HG03469 (cell line): ENCODE results near the gene BMPR1B.

Source experiments
- ATAC-seq: cut with Tn5 transposase; IDR thresholded peaks from one replicate; pipeline ENCODE4 v1.9.1; 2021; ENCODE audit warnings: mild to moderate bottlenecking, moderate library complexity, moderate number of reproducible peaks; ENCODE audit not compliant: unreplicated experiment

Gene BMPR1B

DNA sequence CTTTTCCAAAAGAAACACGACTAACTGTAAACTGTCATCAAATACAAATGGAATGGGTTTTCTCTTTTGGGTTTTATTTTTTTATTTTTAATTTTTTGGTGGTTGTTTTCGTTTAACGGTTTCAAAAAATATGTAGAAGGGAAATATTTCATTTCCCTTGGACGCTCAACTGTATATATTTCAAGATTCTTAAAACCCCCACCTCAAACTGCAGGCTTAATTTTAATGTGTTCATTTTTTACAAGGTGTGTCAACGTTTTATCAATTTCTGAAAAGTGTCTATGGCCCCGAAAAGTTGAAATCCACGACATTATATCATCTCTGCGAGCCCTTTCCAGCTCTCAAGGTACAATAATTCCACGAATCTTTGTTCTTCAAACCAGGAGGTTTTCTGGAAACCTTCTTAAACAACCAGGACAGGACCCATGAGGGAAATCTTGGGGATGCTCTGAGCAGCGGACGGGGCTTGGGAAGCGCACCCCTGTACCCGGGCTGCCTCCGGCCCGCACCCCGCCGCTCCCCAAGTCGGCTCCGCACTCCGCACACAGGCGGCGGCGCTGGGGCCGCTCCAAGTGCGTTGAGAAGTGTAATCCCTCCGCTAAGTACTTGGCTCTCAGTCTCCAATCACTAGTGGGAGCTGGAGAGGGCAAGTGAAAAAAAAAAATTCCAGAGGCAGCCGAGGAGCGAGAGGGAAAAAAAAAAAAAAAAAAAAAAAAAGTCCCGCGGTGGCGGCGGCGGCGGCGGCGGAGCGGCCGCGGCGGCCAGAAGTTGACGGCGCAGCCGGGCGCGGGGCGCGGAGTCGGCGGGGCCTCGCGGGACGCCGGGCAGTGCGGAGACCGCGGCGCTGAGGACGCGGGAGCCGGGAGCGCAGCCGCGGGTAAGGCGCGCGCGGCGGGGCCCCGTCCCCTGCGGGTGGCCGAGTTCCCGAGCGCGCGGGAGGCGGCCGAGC, at the start of gene BMPR1B:
Gene BMPR1B, plus strand, starts transcription at position 764 of the 949 bp plus-strand sequence. CDS start 346,470 bp downstream, outside the sequence.
- ATAC-seq: no peak

DNA sequence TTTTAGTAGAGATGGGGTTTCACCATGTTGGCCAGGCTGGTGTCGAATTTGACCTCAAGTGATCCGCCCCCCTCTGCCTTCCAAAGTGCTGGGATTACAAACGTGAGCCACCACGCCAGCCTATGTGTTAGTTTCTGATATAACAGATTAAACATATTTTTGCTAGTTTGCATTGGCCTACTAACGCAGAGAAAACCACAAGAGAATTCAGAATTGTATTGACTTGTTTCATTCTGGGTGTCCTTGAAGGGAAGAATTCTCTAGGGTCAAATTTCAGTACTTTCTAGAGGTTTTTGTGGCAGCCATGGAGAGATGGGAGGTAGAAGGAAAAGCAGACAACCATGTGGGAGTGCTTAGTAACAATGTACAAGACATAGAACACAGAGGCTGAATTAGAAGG, 46.1 kb upstream of the BMPR1B start:
- no peak for ATAC-seq

DNA sequence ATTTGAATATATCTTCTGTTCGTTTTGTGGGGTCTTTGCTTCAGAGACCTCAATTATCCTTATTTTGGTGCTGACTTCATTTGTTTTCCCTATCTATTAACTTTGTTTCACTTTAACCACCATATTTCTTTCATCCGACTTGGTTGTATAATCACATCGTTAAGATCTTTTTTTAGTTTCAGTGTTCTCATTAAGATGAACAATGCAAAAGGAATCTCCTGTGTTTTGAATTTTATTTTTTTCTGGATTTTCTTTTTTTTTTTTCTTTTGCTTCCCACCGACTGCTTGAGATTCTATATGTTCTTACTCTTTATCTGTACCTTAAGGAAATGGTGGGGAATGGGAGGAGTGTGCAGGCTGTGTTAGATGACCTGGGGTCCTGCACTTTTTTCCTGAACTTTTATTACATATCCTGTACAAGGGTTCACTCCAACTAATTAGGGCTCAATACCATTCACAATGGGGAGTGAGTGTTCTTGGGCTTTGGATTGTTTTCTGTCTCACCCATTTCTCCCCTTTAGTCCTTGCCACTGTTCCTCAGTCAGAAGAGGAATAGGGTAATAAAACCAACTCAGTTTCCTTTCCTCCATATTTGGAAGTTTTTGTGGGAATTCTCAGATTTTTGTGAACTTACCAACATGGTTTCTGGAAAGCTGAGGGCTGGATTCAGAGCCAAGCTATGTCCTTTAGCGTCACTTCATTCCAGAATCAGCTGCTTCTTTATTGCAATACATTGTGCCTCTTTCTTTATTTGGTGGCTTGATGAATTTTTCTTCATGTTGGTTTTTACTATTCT, 43.2 kb upstream of the BMPR1B start:
- ATAC-seq: no peak

DNA sequence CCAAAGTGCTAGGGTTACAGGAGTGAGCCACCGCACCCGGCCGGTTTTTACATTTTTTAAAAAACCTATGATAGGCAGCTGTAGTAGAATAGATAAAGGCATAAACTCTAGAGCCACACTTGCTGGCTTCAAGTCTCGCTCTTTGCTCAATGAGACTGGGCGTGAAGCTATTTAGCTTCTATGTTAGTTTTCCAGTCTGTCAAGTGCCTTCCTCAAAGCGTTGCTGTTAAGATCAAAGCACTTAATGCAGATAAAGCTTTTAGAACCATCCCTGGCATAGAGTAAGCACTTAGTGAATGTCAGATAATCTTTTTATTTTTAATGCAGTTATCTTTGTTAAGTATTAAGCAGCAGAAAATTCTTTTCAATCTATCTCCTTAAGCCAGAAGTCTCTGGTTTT, 42.0 kb upstream of the BMPR1B start:
- ATAC-seq: no peak

DNA sequence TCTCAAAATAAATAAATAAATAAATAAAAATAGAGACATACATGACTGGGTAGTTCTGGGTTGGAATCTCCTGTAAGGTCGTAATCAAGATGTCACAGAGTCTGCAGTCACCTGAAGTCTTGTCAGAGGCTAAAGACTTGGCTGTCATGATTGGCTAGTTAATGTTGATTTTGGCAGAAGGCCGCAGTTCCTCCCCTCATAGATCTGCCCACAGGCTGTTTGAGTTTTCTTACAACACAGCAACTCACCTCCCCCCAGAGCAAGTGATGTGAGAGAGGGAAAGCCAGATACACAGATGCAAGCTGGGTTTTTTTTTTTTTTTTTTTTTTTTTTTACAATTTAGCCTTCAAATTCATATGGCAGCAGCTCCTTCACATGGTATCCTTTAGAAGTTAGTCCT, 36.4 kb upstream of the BMPR1B start:
- ATAC-seq: no peak

DNA sequence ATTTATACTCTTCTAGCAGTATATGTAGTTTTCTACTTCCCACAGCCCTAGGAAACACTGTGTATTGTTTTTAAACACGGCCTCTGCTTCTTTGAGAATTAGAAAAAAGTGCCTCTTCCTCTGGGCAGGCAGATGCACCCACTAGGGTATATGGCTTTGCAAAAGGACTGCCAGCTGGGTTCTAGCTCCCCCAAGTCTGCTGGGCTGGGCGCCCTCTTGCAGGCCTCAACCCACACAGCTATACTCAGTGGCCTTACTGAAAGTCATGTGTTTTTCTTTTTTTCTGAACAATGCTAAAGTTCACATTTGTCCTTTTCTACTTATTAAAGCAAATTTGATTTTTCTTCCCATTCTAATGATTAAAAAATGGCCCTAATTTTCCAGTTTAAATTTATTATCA, 35.5 kb upstream of the BMPR1B start:
- ATAC-seq: no peak

DNA sequence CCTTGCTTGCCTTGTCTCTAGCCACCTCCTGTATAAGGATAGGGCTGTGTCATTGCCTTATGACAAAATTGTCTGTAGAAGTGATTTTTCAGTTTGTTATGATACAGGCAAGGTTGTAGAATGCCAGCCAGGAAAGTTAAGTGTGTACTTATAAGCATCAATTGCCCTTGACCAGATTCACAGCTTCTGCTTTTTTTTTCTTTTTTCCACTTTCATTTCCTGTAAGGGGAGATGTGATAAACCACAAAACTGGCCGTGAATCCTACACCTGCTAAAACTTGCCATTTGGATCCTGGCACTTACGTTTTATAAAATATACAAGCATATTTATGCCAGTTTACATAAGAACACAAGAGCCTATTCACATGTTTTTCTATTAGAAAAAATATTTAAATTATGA, 35.0 kb upstream of the BMPR1B start:
- ATAC-seq: no peak

DNA sequence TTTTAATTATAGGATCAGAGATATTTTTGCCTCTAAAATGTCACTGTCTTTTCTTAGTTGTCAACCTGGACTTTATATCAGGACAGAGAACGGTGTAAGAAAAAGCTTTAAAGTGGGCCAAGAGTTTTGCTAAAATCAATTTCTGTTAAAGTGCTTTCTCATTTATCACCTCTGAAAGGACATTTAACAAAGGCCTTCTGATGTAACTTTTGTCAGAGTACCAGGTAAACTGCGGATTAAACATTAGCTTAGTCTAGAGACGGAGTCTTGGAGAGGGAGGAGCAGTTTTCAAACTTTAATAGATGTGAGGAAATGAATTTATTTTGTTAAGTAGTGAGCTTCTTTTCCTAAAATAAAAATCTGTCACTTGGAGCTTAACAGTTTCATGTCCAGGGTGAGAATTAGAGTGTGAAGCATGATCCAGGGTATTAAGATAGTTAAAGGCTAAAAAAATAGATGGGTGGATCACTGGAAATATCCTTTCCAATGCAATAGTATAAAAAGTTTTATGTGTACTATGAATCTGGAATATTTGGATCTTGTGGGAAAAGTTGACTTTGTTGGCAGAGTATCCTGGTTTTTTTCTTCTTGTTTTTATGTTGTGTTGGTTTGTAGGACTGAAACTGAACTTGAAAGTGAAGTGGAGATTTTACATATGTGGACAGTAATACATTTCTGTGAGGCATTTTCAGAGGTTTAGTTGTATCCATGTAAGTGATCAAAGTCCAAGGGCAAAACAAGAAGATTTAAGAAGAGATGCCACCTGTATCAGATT, 33.6 kb upstream of the BMPR1B start:
- ATAC-seq: no peak

DNA sequence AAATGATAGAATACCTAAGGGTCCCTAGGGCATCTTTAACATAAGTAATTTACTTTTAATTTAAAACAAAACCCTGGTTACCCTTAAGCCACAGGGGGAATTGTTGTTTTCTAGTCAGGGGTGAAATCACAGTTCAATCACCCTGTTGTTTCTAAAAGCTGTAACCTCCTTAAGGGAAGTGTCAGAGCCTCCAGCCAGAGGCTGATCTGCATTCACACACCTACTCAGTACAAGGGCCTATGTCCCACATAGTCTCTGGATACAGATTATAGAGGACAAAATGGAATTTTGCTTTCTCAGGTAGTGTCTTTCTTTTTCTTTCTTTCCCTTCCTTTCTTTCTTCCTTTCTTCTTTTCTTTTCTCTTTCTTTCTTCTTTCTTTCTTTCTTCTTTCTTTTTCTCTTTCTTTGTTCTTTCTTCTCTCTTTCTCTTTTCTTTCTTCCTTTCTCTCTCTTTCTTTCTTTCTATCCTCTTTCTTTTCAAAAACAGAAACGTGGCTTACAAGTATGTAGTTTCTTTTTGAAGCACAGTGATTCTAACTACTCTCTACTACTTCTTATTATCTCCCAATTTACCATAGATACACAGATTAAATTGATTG, 31.1 kb upstream of the BMPR1B start:
- ATAC-seq: no peak

DNA sequence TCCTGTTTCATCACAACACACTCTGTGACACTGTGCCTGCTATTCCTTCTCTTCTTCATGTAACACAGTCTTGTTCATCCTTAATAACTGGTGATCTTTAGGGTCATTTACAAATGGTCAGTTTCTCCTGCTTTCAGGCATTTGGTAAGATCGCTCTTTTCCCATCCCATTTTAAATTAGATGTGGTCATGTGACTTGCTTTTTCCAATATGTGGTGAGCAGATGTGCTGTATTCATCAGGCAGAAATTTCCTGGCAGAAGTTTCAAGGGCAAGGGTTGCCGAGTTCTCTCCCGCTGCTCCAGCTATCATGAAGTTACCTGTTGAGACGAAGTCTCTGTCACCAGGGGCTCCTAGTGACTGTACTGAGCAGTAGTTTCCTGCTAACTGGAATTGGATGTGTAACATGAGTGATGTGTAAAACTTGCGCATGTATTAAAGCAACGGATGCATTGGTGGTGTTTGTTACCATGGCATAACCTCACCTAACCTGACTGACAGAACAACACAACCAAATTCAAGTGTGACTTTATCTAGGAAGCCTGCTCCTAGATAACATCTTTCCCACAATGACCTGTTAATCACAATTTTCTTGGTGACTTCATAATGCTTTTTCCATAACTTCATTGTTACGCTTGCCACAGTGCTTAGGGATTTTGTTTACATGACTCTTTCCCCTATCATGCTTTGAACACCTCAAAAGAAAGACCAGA, 29.5 kb upstream of the BMPR1B start:
- ATAC-seq: no peak

DNA sequence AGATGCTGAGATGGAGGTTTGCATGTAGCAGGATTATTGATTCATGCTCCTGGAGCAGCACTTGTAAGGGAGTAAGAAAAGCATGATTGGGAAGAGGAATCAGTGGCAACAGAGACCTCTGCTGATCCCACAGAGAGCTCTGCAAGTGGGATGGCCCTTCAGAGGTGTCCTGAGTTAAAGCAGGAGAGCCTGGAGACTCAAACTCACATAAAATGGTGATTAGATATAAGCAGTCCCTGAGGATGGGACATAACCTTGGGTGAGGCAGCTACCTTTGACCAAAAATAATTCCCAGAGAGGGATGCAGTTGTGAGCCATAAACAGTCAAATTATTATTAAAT, 25.4 kb upstream of the BMPR1B start:
- ATAC-seq: no peak

DNA sequence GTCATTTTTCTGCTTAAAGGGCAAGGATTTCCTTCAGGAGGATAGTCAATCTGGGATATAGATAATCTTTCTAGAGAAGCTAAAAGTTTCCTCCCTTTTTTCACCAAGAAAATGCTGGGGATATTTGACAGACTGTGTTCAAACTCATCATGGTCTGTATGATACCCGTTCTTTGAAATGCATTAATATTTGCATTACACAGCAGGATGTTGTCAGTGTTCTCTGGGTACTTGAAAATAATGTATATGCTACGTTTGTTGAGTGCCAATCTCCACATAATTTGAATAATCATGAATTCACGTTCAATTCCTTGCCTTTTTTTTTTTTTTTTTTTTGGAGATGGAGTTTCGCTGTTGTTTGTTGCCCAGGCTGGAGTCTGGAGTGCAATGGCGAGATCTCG, 18.0 kb upstream of the BMPR1B start:
- ATAC-seq: no peak

DNA sequence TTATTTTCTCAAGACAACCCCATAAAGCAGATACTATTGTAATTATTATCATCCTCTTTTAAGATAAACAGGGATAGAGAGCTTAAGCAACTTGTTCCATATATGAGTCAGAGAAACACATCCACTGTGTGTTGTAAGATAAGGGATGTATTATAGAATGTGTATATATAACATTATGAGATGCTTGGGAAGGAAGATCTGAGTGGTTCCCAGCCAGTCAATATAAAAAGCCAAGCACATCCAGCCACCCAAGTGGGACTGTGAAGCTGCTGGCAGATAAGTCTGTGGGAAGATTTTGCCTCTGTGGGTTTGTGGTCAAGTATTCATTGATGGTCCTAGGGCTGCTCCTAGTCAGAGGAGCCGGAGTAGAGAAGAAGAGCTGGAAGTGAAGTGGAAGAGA, 16.5 kb upstream of the BMPR1B start:
- ATAC-seq: no peak

DNA sequence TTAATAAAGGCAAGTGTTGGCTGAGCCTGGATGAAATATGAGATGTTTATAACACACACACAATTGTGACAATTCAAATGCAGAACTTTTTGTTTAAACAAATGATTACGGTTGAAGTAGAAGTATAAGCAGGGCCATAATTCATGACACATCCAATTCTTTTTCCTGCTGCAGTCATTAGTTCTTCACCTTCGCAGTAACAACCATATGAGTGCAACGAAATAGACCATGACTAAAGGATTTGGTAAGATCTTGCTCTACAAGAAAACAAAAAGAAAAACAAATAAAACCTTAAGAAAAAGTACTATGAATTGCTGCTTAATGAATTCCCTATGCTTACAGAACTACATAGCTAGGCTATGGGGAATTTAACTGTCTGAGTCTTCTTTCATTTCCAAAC, 13.9 kb upstream of the BMPR1B start:
- no peak for ATAC-seq

DNA sequence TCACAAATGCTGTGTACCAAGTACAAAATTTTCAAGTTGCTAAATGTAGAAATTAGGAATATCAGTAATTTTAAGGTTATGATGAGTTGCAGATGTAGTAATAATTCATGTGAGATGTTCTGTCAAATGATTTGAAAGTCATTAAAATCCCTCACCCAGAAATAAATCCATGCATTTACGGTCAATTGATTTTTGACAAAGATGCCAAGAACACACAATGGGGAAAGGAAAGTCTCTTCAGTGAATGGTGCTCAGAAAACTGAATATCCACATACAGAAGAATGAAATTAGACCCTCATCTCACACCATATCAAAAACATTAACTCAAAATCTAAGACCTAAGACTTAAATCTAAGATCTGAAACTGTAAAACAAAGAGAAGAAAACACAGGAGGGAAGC, 12.9 kb upstream of the BMPR1B start:
- ATAC-seq: no peak

DNA sequence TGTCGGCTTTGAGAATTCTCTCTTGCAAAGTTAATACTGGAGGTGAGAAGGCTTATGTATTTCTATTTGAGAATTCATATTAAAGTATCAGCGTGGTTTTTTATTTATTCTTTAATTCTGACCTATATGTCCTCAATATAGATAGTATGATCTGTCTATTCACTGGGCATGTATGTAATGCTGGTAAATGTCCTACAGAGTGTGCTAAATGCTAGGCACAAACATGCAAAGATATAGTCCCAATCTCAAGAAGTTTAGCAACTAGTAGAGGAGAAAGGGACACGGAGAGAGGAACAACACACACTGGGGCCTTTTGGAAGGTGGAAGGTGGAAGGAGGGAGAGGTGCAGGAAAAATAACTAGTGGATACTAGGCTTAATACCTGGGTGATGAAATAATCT, 11.0 kb upstream of the BMPR1B start:
- no peak for ATAC-seq

DNA sequence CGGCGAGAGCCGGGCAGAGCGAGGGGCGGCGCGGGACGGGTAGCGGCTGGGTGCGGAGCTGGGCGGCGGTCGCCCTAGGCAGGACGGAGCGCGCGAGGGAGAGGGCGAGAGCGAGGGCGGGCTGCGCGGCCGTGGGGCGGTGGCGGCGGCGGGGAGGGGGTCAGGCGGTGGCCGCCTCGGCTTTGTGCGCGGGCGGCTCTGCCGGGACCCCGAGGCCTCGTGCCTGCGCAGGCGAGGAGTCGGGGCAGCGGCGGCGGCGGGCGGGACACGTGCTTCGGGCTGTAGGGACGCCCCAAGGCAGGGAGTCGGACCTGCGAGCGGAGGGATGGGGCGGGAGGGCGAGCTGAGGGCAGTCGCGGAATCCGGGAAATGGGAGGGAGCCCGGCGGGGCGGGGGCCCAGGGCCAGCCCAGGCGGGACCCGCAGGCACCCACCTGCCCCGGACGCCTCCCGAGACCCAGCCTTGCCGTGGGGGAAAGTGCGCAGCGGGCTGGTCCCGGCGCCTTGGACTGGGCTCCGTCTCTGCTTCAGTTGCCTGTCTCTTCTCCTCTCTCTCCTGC, 465 bp downstream of the BMPR1B start:
- no peak for ATAC-seq

DNA sequence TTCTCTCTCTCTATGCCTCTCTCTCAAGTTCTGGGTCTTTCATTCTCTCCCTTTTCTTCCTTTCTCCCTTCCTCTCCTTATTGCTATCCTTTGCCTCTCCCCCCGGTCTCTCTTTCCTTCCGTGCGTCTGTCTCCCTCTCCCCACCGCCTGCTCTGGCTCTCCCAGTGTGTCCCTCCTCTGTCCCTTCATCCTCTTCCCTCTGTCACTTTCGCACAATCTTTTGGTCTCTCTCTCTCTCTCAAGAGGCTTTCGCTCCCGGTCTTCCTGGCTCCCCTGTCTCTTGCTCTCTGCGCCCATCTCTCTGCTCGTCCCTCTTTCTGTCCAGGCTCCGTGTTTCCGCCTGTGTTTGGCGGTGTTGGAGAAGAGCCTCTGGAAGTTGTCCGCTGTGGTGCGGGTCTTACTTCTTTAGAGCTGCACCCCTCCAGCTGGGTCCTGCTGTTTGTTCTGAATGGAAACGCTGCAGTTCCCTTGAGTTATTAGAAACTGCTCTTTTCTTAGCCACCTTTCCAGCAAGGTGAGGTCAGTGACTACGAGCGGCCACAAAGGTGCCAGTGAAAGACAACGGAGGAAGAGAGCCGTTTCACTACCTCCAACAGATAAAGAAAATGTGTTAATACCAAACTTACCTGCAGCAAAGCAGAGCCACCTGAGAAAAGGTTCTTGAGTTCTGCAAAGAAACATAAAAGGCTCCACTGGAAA, 1.1 kb downstream of the BMPR1B start:
- no peak for ATAC-seq

DNA sequence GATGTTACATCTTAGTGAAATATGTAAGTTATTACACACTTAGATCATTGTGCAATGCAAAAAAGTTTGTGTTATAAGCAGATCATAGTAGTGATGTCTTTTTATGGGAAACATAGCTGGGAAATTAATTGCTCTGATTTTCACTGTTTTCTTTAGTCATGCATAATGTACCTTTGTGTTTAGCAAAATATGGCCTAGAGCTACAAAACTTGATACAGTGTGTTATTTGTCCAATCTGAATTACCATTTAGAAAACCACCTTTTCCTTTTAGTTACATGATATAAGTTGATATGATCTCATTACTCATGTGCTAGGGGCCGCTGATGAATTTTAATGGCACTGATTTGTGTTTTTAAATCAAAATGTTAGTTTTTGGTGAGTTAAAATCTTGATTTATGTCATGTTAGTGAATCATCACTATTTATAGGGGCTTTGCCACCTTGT, 2.0 kb downstream of the BMPR1B start:
- ATAC-seq: no peak
